ENCODE data around the gene KLF15.

Gene KLF15

GRCh38 chr3:126319701-126320295 lies 37.4 kb downstream of the KLF15 start:
- no peak for DNase-seq

GRCh38 chr3:126317029-126317996 lies 39.9 kb downstream of the KLF15 start:
- no peak for DNase-seq

- DNase-seq = no peak
These were observed 40.7 kb downstream of the KLF15 start for GRCh38 chr3:126316501-126316939.

- DNase-seq = no peak
These were observed 41.2 kb downstream of the KLF15 start for GRCh38 chr3:126316031-126316461.

GRCh38 chr3:126314790-126315658 lies 42.2 kb downstream of the KLF15 start:
- no peak for DNase-seq

GRCh38 chr3:126314305-126314789 lies 42.9 kb downstream of the KLF15 start:
- DNase-seq = no peak

- no peak for DNase-seq
These were observed 43.5 kb downstream of the KLF15 start for GRCh38 chr3:126313580-126314304.

- no peak for DNase-seq
These were observed 44.0 kb downstream of the KLF15 start for GRCh38 chr3:126313166-126313565.

- DNase-seq = no peak
These were observed 44.9 kb downstream of the KLF15 start for GRCh38 chr3:126312341-126312740.

GRCh38 chr3:126311338-126311978 lies 45.8 kb downstream of the KLF15 start:
- no peak for DNase-seq

GRCh38 chr3:126310816-126311215 lies 46.4 kb downstream of the KLF15 start:
- no peak for DNase-seq

- no peak for DNase-seq
These were observed 47.1 kb downstream of the KLF15 start for GRCh38 chr3:126309861-126310655.

GRCh38 chr3:126309165-126309564 lies 48.0 kb downstream of the KLF15 start:
- DNase-seq = no peak

- no peak for DNase-seq
These were observed 48.6 kb downstream of the KLF15 start for GRCh38 chr3:126308394-126309125.

GRCh38 chr3:126307591-126308393 lies 49.4 kb downstream of the KLF15 start:
- no peak for DNase-seq

- no peak for DNase-seq
These were observed 50.2 kb downstream of the KLF15 start for GRCh38 chr3:126306888-126307482.

GRCh38 chr3:126306397-126306796 lies 50.8 kb downstream of the KLF15 start:
- DNase-seq = no peak

GRCh38 chr3:126305427-126305826 lies 51.8 kb downstream of the KLF15 start:
- no peak for DNase-seq

- DNase-seq = no peak
These were observed 52.5 kb downstream of the KLF15 start for GRCh38 chr3:126304704-126305103.
